Muscle of leg (tissue), 11 donors: Measurements from ENCODE around the gene WWOX. TPM values are rescaled to one million over a fixed set of nuclear protein-coding genes. Genes with fewer than 3 reads are reported as not detected.

Experiments used
- DNase-seq: peaks from one replicate; pipeline ENCODE4 v3.0.0; 2013
- H3K27ac ChIP-seq: one replicate; pipeline ENCODE4 v1.5.1; 2013; ENCODE audit warnings: mild to moderate bottlenecking, low read length, control low read depth
- H3K27me3 ChIP-seq: one replicate; pipeline ENCODE4 v1.6.1; 2013; ENCODE audit warnings: low read length; ENCODE audit not compliant: control insufficient read depth, insufficient read depth
- H3K36me3 ChIP-seq: one replicate; pipeline ENCODE4 v1.6.1; 2013; ENCODE audit warnings: low read length; ENCODE audit not compliant: control insufficient read depth, insufficient read depth
- H3K4me1 ChIP-seq: one replicate; pipeline ENCODE4 v1.6.1; 2013; ENCODE audit warnings: low read length; ENCODE audit not compliant: control insufficient read depth, insufficient read depth
- H3K4me3 ChIP-seq: one replicate; pipeline ENCODE4 v1.5.1; 2013; ENCODE audit warnings: low read length, control low read depth
- H3K9me3 ChIP-seq: replicated peaks from 2 replicates; pipeline ENCODE4 v1.6.1; 2013; ENCODE audit warnings: low read depth, low read length; ENCODE audit not compliant: control insufficient read depth
- WGBS: methylation state at CpG from one replicate; pipeline ENCODE4 v1.1.5; 2013; ENCODE audit warnings: missing lambda C conversion rate; ENCODE audit not compliant: insufficient coverage; 5-methylcytosine and 5-hydroxymethylcytosine counted together
- polyA plus RNA-seq, 8 donors: library from polyadenylated mRNA; unstranded; fragments of 120-200 nt; gene quantifications; one replicate each; pipeline versions ENCODE4 v1.2.1 to v1.2.3, GENCODE V29; 2013; ENCODE audit warnings: inconsistent platforms in 1 of 8, low replicate concordance in 1 of 8; ENCODE audit not compliant: insufficient read length in 8 of 8, insufficient read depth in 1 of 8
- total RNA-seq: library from RNA; stranded (reverse); fragments of 120-200 nt; gene quantifications from one replicate; pipeline ENCODE4 v1.2.4, GENCODE V29; 2013

The WWOX gene
- total and polyA plus RNA-seq, 9 donors = 8.1 to 15.8 (median 12.2) TPM

DNA sequence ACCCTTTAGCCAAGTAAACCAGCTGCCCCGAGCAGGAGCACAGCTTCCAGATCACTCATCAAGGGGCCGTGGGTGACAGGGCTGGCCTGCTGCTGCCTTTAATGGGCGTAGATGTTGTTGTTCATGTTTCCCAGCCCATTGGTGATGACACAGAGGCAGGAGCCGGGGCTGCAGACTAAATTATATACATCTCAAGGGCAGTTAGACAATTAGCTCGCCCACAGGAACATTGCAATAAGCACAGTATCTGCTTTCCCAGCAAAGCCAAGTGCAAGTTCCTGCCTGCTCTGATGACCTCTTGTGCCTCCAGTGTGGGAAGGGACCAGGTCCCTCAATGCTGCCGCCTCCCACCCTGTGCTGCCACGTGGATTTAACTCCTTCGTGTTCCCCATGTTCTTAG, 1015.3 kb downstream of the WWOX start:
- 100% methylated on average over 1 of the region's 8 CpGs for WGBS
- Histone ChIP-seq H3K4me3 (no peak overlapping the region), H3K36me3 (no peaks in the 10 kb centered on the region), H3K4me1 (no peaks in the 10 kb centered on the region), H3K9me3 (peaks cover 6% of the 10 kb centered on the region), H3K27me3 (no peaks in the 10 kb centered on the region), H3K27ac (no peak overlapping the region)
- no peak for DNase-seq

DNA sequence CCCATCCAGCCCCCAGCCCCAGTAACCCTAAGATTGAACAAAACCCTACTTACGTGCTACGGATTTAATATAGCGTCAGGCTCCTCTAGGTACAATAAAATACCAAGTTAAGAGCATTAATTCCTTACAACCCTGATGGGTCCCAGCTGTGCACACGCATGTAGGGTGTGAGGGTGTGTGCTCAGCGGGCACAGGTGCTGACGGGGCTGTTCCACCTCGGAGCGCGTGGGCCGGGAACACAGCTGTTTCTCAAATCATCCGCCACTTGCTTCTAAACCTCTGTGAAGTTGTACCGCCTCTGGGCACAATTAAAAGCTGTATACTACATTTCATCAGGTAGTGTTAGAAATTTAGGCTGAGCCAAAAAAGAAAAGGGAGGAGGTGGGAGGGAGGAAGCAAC, 1022.5 kb downstream of the WWOX start:
- no CpG with 5 or more reads among the region's 12 CpGs for WGBS
- DNase-seq = no peak
- H3K4me3 ChIP-seq = no peak overlapping the region
- peaks cover 3% of the 10 kb centered on the region for H3K4me1 ChIP-seq
- H3K36me3 ChIP-seq = no peaks in the 10 kb centered on the region
- no peak overlapping the region for H3K27ac ChIP-seq
- H3K27me3 ChIP-seq = peaks cover 4% of the 10 kb centered on the region
- peaks cover 6% of the 10 kb centered on the region for H3K9me3 ChIP-seq

DNA sequence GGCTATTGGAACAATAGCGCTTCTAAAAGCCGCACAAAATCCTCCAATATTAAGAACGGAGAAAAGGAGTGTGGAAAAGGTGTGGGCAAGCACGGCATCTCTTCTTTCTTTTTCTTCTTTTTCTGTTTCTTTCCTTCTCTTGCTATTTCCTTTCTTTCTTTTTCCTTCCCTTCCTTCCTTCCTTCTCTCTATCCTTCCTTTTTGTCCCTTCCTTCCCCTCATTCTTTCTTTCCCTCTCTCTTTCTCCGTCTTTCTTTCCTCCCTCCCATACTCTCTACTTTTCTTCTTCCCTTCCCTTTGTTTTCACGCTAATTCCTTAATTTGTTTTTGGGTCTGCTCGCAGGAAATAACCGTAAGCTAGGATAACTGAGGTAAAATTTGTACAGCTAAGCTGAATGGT, 1022.9 kb downstream of the WWOX start:
- no peak overlapping the region for H3K27ac ChIP-seq
- 71% methylated on average over 1 of the region's 8 CpGs for WGBS
- peaks cover 1% of the 10 kb centered on the region for H3K9me3 ChIP-seq
- no peak overlapping the region for H3K4me3 ChIP-seq
- H3K27me3 ChIP-seq = peaks cover 4% of the 10 kb centered on the region
- peaks cover 3% of the 10 kb centered on the region for H3K4me1 ChIP-seq
- DNase-seq = no peak
- no peaks in the 10 kb centered on the region for H3K36me3 ChIP-seq

GRCh38 chr16:79124016-79124756, 1024.7 kb downstream of the WWOX start:
- DNase-seq = peak; percentile 50
- 50% methylated on average over 9 of the region's 18 CpGs for WGBS
- H3K27me3 ChIP-seq = peaks cover 4% of the 10 kb centered on the region
- no peak overlapping the region for H3K27ac ChIP-seq
- H3K36me3 ChIP-seq = no peaks in the 10 kb centered on the region
- peaks cover 3% of the 10 kb centered on the region for H3K4me1 ChIP-seq
- H3K9me3 ChIP-seq = no peaks in the 10 kb centered on the region
- H3K4me3 ChIP-seq = no peak overlapping the region

DNA sequence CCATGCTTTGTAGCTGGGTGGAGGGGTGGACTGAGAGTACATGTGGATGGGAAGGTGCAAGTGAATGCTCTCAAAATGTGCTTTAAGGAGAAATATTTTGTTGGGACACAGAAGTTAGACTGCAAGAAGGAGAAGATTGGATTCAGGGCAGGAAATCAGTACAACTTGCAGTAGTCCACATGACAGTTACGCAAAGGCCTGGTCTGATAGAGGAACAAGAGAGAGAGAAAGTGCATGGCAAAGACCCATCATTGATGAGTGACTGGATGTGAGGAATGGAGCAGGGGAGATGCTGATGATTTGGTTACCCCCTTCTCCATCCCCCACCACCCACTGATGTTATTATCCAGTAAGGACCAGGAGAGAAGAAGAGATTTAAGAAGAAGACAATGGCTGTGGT, 1028.3 kb downstream of the WWOX start:
- Histone ChIP-seq H3K4me3 (no peak overlapping the region), H3K9me3 (no peaks in the 10 kb centered on the region), H3K27ac (no peak overlapping the region), H3K27me3 (no peaks in the 10 kb centered on the region), H3K4me1 (peaks cover 3% of the 10 kb centered on the region), H3K36me3 (no peaks in the 10 kb centered on the region)
- no peak for DNase-seq
- WGBS = 100% methylated on average over 1 of the region's 1 CpG

- Histone ChIP-seq H3K27me3 (no peaks in the 10 kb centered on the region), H3K27ac (no peak overlapping the region), H3K4me1 (peaks cover 3% of the 10 kb centered on the region), H3K4me3 (no peak overlapping the region), H3K9me3 (no peaks in the 10 kb centered on the region), H3K36me3 (no peaks in the 10 kb centered on the region)
- DNase-seq = no peak
- 90% methylated on average over 5 of the region's 5 CpGs for WGBS
Measured at GRCh38 chr16:79128706-79129105, 1029.3 kb downstream of the WWOX start.

- no peaks in the 10 kb centered on the region for H3K27me3 ChIP-seq
- H3K9me3 ChIP-seq = no peaks in the 10 kb centered on the region
- no peak overlapping the region for H3K4me3 ChIP-seq
- 66% methylated on average over 5 of the region's 7 CpGs for WGBS
- DNase-seq = no peak
- no peaks in the 10 kb centered on the region for H3K4me1 ChIP-seq
- H3K36me3 ChIP-seq = no peaks in the 10 kb centered on the region
- H3K27ac ChIP-seq = no peak overlapping the region
Measured at GRCh38 chr16:79130616-79131015, 1031.2 kb downstream of the WWOX start.

GRCh38 chr16:79131321-79132075, 1032.0 kb downstream of the WWOX start:
- no peak overlapping the region for H3K4me3 ChIP-seq
- H3K4me1 ChIP-seq = no peaks in the 10 kb centered on the region
- no peaks in the 10 kb centered on the region for H3K27me3 ChIP-seq
- 67% methylated on average over 1 of the region's 6 CpGs for WGBS
- no peak overlapping the region for H3K27ac ChIP-seq
- DNase-seq = no peak
- H3K9me3 ChIP-seq = no peaks in the 10 kb centered on the region
- no peaks in the 10 kb centered on the region for H3K36me3 ChIP-seq

GRCh38 chr16:79132701-79133100, 1033.2 kb downstream of the WWOX start:
- Histone ChIP-seq H3K4me3 (no peak overlapping the region), H3K27ac (no peak overlapping the region), H3K27me3 (no peaks in the 10 kb centered on the region), H3K36me3 (no peaks in the 10 kb centered on the region), H3K9me3 (no peaks in the 10 kb centered on the region), H3K4me1 (peaks cover 2% of the 10 kb centered on the region)
- WGBS = 5% methylated on average over 2 of the region's 3 CpGs
- DNase-seq = peak; percentile 86

GRCh38 chr16:79134300-79134699, 1034.8 kb downstream of the WWOX start:
- DNase-seq = no peak
- 66% methylated on average over 3 of the region's 5 CpGs for WGBS
- Histone ChIP-seq H3K27ac (no peak overlapping the region), H3K27me3 (no peaks in the 10 kb centered on the region), H3K4me1 (peaks cover 3% of the 10 kb centered on the region), H3K9me3 (no peaks in the 10 kb centered on the region), H3K36me3 (no peaks in the 10 kb centered on the region), H3K4me3 (no peak overlapping the region)
